Ectodermal cell (in vitro differentiated cells): Measurements from ENCODE around the gene CFD.

Experiments used
- H3K27ac ChIP-seq: 2 replicates; pipeline ENCODE4 v1.7.0; 2013; ENCODE audit warnings: mild to moderate bottlenecking, low read depth, low read length; ENCODE audit not compliant: insufficient read depth, poor library complexity, severe bottlenecking
- H3K27me3 ChIP-seq: 2 replicates; pipeline ENCODE4 v1.7.0; 2013; ENCODE audit warnings: mild to moderate bottlenecking, low read length; ENCODE audit not compliant: insufficient read depth, control insufficient read depth, poor library complexity, severe bottlenecking
- H3K36me3 ChIP-seq: one replicate; pipeline ENCODE4 v1.7.0; 2013; ENCODE audit warnings: low read length; ENCODE audit not compliant: control insufficient read depth, insufficient read depth
- H3K4me1 ChIP-seq: one replicate; pipeline ENCODE4 v1.7.0; 2013; ENCODE audit warnings: low read length; ENCODE audit not compliant: control insufficient read depth, insufficient read depth
- H3K4me3 ChIP-seq: 2 replicates; pipeline ENCODE4 v1.7.0; 2013; ENCODE audit warnings: low read depth, low read length, control low read depth; ENCODE audit not compliant: insufficient read depth
- H3K9me3 ChIP-seq: 2 replicates; pipeline ENCODE4 v1.7.0; 2013; ENCODE audit warnings: mild to moderate bottlenecking, low read length, moderate library complexity; ENCODE audit not compliant: control insufficient read depth
- WGBS, 2 experiments: methylation state at CpG; one replicate each; pipeline ENCODE4 v1.1.7; 2013; ENCODE audit warnings: missing lambda C conversion rate in 2 of 2; 5-methylcytosine and 5-hydroxymethylcytosine counted together

The CFD gene

DNA sequence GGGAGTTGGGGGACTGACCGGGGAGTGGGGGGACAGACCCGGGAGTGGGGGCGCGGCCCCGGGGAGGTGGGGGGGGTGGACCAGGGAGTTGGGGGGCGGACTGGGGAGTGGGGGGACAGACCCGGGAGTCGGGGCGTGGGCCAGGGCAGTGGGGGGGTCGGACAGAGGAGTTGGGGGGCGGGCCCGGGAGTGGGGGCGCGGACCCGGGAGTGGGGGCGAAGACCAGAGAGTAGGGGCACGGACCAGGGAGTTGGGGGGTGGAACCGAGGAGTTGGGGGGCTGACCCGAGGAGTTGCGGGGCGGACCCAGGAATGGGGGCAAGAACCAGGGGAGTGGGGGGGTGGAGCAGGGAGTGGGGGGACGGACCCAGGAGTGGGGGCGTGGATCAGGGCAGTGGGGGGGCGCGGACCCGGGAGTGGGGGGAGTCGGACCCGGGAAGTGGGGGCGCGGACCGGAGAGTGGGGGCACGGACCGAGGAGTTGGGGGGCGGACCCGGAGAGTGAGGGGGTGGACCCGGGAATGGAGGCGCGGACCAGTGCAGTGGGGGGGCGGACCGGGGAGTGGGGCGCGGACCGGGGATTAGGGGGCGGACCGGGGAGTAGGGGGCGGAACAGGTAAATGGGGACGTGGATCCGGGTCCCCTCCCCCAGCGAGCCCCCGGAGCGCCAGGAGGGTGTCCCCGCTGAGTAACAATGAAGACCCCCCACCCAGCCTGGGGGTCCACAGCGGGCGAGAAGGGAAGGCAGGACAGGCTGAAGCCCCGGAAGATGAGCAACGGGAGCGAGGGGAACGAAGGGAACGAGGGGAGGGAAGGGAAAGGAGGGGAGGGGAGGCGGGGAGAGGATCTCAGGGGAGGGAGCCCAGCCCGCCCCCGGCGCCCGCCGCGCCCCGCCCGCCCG is 53.0 kb downstream of the CFD start:
- H3K36me3 ChIP-seq = no peaks in the 10 kb centered on the region
- peaks cover 2% of the 10 kb centered on the region for H3K4me1 ChIP-seq
- WGBS, 2 experiments = 14 to 19% methylated on average over 57 to 65 of the region's 69 CpGs
- H3K27me3 ChIP-seq = peaks cover 24% of the 10 kb centered on the region
- peak overlapping the region; percentile 66 for H3K4me3 ChIP-seq
- no peak overlapping the region for H3K27ac ChIP-seq
- no peaks in the 10 kb centered on the region for H3K9me3 ChIP-seq
